ENCODE results near the gene ALDH16A1. TPM values are rescaled to one million over a fixed set of nuclear protein-coding genes. Genes with fewer than 3 reads are reported as not detected.

Gene ALDH16A1
- total and polyA plus RNA-seq, 2 of the 8 experiments (the other 6 are each of a cell fraction or from before 2014, with no cell fraction given): 30.5 to 34.3 TPM

GRCh38 chr19:49491804-49492572 is 39.0 kb downstream of the ALDH16A1 start:
- peaks cover 0 to 8% (median 3%) of the 10 kb centered on the region in 4 experiments; a peak in 3 of 7 replicates for H3K4me1 ChIP-seq (replicated peaks in 1 of 4; ENCODE audit: control insufficient read depth in 3 of 4, insufficient read depth in 4 of 4, low read length in 3 of 4)
- CTCF ChIA-PET (ENCODE audit: partially characterized antibody): interaction anchor here (1.3 to 1.5 kb wide), 3 partner anchors 16 to 79 kb away, joined by 3 to 5 read pairs (median 4); no protein-coding TSS in a partner anchor
- H3K14ac ChIP-seq (ENCODE audit: insufficient read length): no peak overlapping the region
- no peak overlapping the region for H3K23ac ChIP-seq (ENCODE audit: insufficient read length)
- 90% methylated on average over 7 of the region's 7 CpGs; no CpG with 5 or more reads in 1 of the 2 experiments for WGBS, 2 experiments (ENCODE audit: extremely low coverage in 1 of 2, insufficient coverage in 1 of 2, insufficient read length in 1 of 2, insufficient replicate concordance in 2 of 2, low coverage in 1 of 2, low lambda C conversion rate in 2 of 2, missing lambda C conversion rate in 1 of 2)
- no peak overlapping the region for H3K4ac ChIP-seq (replicated peaks; ENCODE audit: insufficient read length, low read depth, low read length)
- H3K4me2 ChIP-seq (ENCODE audit: insufficient read depth in 1 of 2, low read depth in 2 of 2, low read length in 2 of 2): no peak overlapping the region
- no peak for DNase-seq (ENCODE audit: low read depth in 1 of 2, low spot score in 2 of 2)
- no peak overlapping the region for H2BK120ac ChIP-seq (replicated peaks; ENCODE audit: low read depth, low read length)
- 0 out of 2 replicates have a peak overlapping the region, but pooled peaks have one; percentile 17 for H4K8ac ChIP-seq (ENCODE audit: extremely low read depth, insufficient read depth, low read length)
- peaks cover 15 to 20% of the 10 kb centered on the region in 2 experiments for H4K20me1 ChIP-seq (replicated peaks in 1 of 2; ENCODE audit: control insufficient read depth in 1 of 2, insufficient read depth in 2 of 2, low read length in 2 of 2)
- no peak overlapping the region for H3K27ac ChIP-seq (ENCODE audit: low read depth, low read length)
- H3K79me1 ChIP-seq (ENCODE audit: low read depth, low read length): peaks cover 5% of the 10 kb centered on the region; the same call in 1 of the 2 replicates
- no peak overlapping the region for H3K18ac ChIP-seq (ENCODE audit: extremely low read depth, low read length)
- no peak overlapping the region for H3K4me3 ChIP-seq (ENCODE audit: extremely low read depth in 1 of 4, insufficient read depth in 2 of 4, low read depth in 3 of 4, low read length in 4 of 4)
- POLR2A ChIA-PET (ENCODE audit: partially characterized antibody): interaction anchor here (0.7 to 10.8 kb wide), 22 partner anchors 9 to 187 kb away, joined by 3 to 138 read pairs (median 6); partner anchors contain the start of genes ALDH16A1, FLT3LG, NOSIP and PIH1D1
- H4K5ac ChIP-seq (ENCODE audit: insufficient read length, low read depth, low read length): no peak overlapping the region
- H3K56ac ChIP-seq (replicated peaks; ENCODE audit: insufficient read length, low read depth, low read length): no peak overlapping the region
- H3K23me2 ChIP-seq (ENCODE audit: low read depth, low read length): peaks cover 14% of the 10 kb centered on the region
- peaks cover 20 to 39% of the 10 kb centered on the region in 2 experiments for H3K79me2 ChIP-seq (ENCODE audit: control insufficient read depth in 1 of 2, insufficient read depth in 2 of 2, low read length in 2 of 2)
- FAIRE-seq: no peak
- H2AFZ ChIP-seq (ENCODE audit: low read length): no peak overlapping the region
- H3K9me3 ChIP-seq (ENCODE audit: insufficient read depth in 2 of 2, low read depth in 1 of 2, low read length in 1 of 2): no peaks in the 10 kb centered on the region
- no peaks in the 10 kb centered on the region for H3K27me3 ChIP-seq (replicated peaks in 1 of 4; ENCODE audit: control insufficient read depth in 3 of 4, extremely low read depth in 1 of 4, insufficient read depth in 3 of 4, low read length in 3 of 4)
- H2BK5ac ChIP-seq (ENCODE audit: low read depth, low read length): no peak overlapping the region
- no peak overlapping the region for H2BK15ac ChIP-seq (ENCODE audit: low read length)
- no peak overlapping the region for H3K9ac ChIP-seq (replicated peaks in 1 of 4; ENCODE audit: extremely low read depth in 1 of 4, low read depth in 3 of 4, low read length in 3 of 4)
- no peak overlapping the region for H2AK5ac ChIP-seq (ENCODE audit: low read depth, low read length)
- no peak overlapping the region for H2BK20ac ChIP-seq (ENCODE audit: low read length)
- H4K91ac ChIP-seq (replicated peaks; ENCODE audit: insufficient read length, low read length): no peak overlapping the region
- H2BK12ac ChIP-seq (ENCODE audit: low read depth, low read length): no peak overlapping the region
- H3K36me3 ChIP-seq (ENCODE audit: control insufficient read depth in 2 of 4, insufficient read depth in 4 of 4, low read length in 3 of 4): peaks cover 26 to 51% (median 36%) of the 10 kb centered on the region in 4 experiments
- no peak for TF ChIP-seq ATF3 (IDR thresholded peaks at IDR 0.05; ENCODE audit: insufficient read depth, low read depth, low read length)
- TF ChIP-seq E2F6 (IDR thresholded peaks at IDR 0.05): no peak
- no peak for TF ChIP-seq SIX5 (IDR thresholded peaks at IDR 0.05; ENCODE audit: low read depth, low read length)
- TF ChIP-seq CREB1 (IDR thresholded peaks at IDR 0.05): no peak
- peak; percentile 66 for TF ChIP-seq TAF7 (optimal IDR thresholded peaks at IDR 0.05; ENCODE audit: borderline replicate concordance, low read depth, low read length)
- TF ChIP-seq BRCA1 (IDR thresholded peaks at IDR 0.05; ENCODE audit: low read depth, low read length): no peak
- TF ChIP-seq NANOG (IDR thresholded peaks at IDR 0.05; ENCODE audit: insufficient read depth, low read depth, low read length, poor library complexity, severe bottlenecking): no peak
- TF ChIP-seq EZH2 (IDR thresholded peaks at IDR 0.05; ENCODE audit: low read depth, low read length, severe bottlenecking): no peak
- no peak for TF ChIP-seq ASH2L (IDR thresholded peaks at IDR 0.05; ENCODE audit: low read length)
- 0 out of 2 replicates have a peak, but pooled peaks have one; percentile 22 for TF ChIP-seq EGR1 (IDR thresholded peaks at IDR 0.05; ENCODE audit: borderline replicate concordance, low read depth, low read length)
- no peak for TF ChIP-seq POU5F1 (IDR thresholded peaks at IDR 0.05; ENCODE audit: low read depth, low read length)

All from H1 (cell line).